Measurements from ENCODE around the gene ARHGAP44. TPM values are rescaled to one million over a fixed set of nuclear protein-coding genes. Genes with fewer than 3 reads are reported as not detected.
A peak's percentile ranks its signal among the peaks of the same experiment; 100 is the strongest.

ARHGAP44 gene
- total RNA-seq, 1 experiment from 2014 or later: 9.9 TPM

GRCh38 chr17:12909511-12909910, 120.2 kb downstream of the ARHGAP44 start:
- H3K36me3 Mint-ChIP-seq (ENCODE audit: insufficient read depth in 1 of 3, low read depth in 3 of 3): peaks cover 8 to 28% (median 24%) of the 10 kb centered on the region in 3 experiments
- Histone ChIP-seq H3K79me1 (ENCODE audit: insufficient read depth, low read depth, low read length, poor library complexity, severe bottlenecking) (no peaks in the 10 kb centered on the region), H3K23me2 (ENCODE audit: insufficient read length, low read depth, low read length, poor library complexity, severe bottlenecking) (no peaks in the 10 kb centered on the region), H3K4me2 (ENCODE audit: insufficient read depth, insufficient read length, low read length) (no peak overlapping the region), H3K27ac (ENCODE audit: insufficient read length, low read depth, low read length) (no peak overlapping the region), H3K27me3 (ENCODE audit: insufficient read depth, low read length) (no peaks in the 10 kb centered on the region), H3K4ac (ENCODE audit: low read depth, low read length) (no peak overlapping the region), H4K91ac (ENCODE audit: insufficient read length, low read depth, low read length) (no peak overlapping the region), H3T11ph (ENCODE audit: low read length) (no peak overlapping the region), H3K79me2 (ENCODE audit: insufficient read depth, low read length) (no peaks in the 10 kb centered on the region), H2AFZ (ENCODE audit: low read length) (no peak overlapping the region), H2BK120ac (ENCODE audit: low read depth, low read length, poor library complexity, severe bottlenecking) (no peak overlapping the region), H3K56ac (ENCODE audit: insufficient read length, low read depth, low read length) (no peak overlapping the region), H2BK20ac (ENCODE audit: low read depth, low read length, poor library complexity, severe bottlenecking) (no peak overlapping the region), H2BK12ac (ENCODE audit: insufficient read length, low read depth, low read length) (no peak overlapping the region), H3K9ac (ENCODE audit: extremely low read depth, insufficient read length, low read length) (no peak overlapping the region), H3K23ac (ENCODE audit: insufficient read length, low read depth, low read length) (no peak overlapping the region), H2BK15ac (ENCODE audit: low read depth, low read length) (no peak overlapping the region), H3K14ac (ENCODE audit: insufficient read depth, low read length) (no peak overlapping the region), H4K20me1 (ENCODE audit: control insufficient read depth, insufficient read depth, insufficient read length) (no peaks in the 10 kb centered on the region), H3K9me3 (ENCODE audit: control insufficient read depth, low read depth, low read length) (no peaks in the 10 kb centered on the region), H3K18ac (ENCODE audit: insufficient read length, low read depth, low read length) (no peak overlapping the region), H4K5ac (ENCODE audit: insufficient read length, low read depth, low read length) (no peak overlapping the region), H2BK5ac (ENCODE audit: insufficient read length, low read length) (no peak overlapping the region), H4K8ac (replicated peaks; ENCODE audit: insufficient read length, low read depth, low read length) (no peak overlapping the region), H2AK5ac (ENCODE audit: insufficient read length, low read length) (no peak overlapping the region), H3K4me1 (ENCODE audit: insufficient read depth, low read length) (no peaks in the 10 kb centered on the region)
- no CpG with 5 or more reads among the region's 1 CpG for WGBS (ENCODE audit: extremely low coverage, insufficient read length, low lambda C conversion rate)
- H3K4me1 Mint-ChIP-seq: no peaks in the 10 kb centered on the region
- no peak for TF ChIP-seq CTCF (conservative IDR thresholded peaks at IDR 0.05)
- DNase-seq: no peak
- H3K27ac Mint-ChIP-seq: peak overlapping the region in 2 of 3 experiments; percentile 1 to 4; a peak in 2 of 7 replicates
- no peaks in the 10 kb centered on the region for H3K27me3 Mint-ChIP-seq (ENCODE audit: low read depth)
- H3K4me3 Mint-ChIP-seq: no peak overlapping the region
- H3K9me3 Mint-ChIP-seq: peaks cover 7 to 9% of the 10 kb centered on the region in 2 experiments; a peak in 3 of 5 replicates
